ENCODE results near the gene DNAJC15.

The DNAJC15 gene

DNA sequence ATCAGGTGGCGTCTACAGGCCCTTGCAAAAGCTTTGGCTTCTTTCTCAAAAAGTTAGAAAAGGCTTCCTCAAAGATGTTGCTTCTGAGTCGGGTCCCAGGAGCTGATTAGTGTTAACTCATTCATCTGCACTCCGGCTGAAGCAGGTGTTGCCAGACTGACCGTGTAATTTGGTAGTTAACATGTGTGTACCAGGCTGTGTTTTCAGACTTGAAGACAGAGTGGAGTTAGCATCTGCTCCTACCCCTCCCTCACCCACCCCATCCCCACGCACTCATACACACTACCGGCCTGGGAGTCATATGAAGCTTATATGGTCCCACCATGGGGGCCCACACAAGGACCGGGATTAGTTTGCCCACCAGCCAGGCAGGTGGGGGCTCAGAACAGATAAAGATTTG, 111.5 kb downstream of the DNAJC15 start:
- TF ChIP-seq FOXP2 (optimal IDR thresholded peaks at IDR 0.05; ENCODE audit: borderline replicate concordance, extremely low read depth, extremely low read length, insufficient read depth) (no peak), POLR2AphosphoS5 (IDR thresholded peaks at IDR 0.05; ENCODE audit: low read depth, low read length) (no peak), SIN3A (IDR thresholded peaks at IDR 0.05; ENCODE audit: borderline replicate concordance, insufficient read depth, low read length) (no peak), REST (IDR thresholded peaks at IDR 0.05; ENCODE audit: insufficient read depth in 1 of 2, low read depth in 2 of 2, low read length in 2 of 2) (no peak), TAF1 (IDR thresholded peaks at IDR 0.05; ENCODE audit: borderline replicate concordance, insufficient read depth, low read length) (no peak)

DNA sequence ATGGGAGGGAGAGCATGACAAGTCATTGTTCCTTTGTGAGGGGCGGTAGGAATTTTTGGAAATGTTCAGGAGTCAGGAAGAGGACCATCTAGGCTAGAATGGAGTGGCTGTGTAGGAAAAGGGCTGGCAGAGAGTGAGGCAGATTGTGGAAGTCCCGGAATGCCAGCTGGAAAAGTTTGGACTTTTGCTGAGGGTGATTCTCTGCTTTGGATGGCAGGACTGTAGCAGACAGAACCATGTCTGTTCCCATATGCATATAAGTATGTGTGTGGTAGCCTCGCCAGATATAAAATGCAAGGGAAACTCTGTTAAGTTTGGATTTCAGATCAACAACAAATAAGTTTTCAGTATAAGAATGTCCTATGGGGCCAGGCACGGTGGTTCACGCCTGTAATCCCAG, 112.1 kb downstream of the DNAJC15 start:
- no peak for TF ChIP-seq SIN3A (IDR thresholded peaks at IDR 0.05; ENCODE audit: borderline replicate concordance, insufficient read depth, low read length)
- TF ChIP-seq TAF1 (IDR thresholded peaks at IDR 0.05; ENCODE audit: borderline replicate concordance, insufficient read depth, low read length) = no peak
- TF ChIP-seq POLR2AphosphoS5 (IDR thresholded peaks at IDR 0.05; ENCODE audit: low read depth, low read length) = no peak
- TF ChIP-seq REST (IDR thresholded peaks at IDR 0.05; ENCODE audit: insufficient read depth in 1 of 2, low read depth in 2 of 2, low read length in 2 of 2) = no peak
- TF ChIP-seq FOXP2 (optimal IDR thresholded peaks at IDR 0.05; ENCODE audit: borderline replicate concordance, extremely low read depth, extremely low read length, insufficient read depth) = no peak

DNA sequence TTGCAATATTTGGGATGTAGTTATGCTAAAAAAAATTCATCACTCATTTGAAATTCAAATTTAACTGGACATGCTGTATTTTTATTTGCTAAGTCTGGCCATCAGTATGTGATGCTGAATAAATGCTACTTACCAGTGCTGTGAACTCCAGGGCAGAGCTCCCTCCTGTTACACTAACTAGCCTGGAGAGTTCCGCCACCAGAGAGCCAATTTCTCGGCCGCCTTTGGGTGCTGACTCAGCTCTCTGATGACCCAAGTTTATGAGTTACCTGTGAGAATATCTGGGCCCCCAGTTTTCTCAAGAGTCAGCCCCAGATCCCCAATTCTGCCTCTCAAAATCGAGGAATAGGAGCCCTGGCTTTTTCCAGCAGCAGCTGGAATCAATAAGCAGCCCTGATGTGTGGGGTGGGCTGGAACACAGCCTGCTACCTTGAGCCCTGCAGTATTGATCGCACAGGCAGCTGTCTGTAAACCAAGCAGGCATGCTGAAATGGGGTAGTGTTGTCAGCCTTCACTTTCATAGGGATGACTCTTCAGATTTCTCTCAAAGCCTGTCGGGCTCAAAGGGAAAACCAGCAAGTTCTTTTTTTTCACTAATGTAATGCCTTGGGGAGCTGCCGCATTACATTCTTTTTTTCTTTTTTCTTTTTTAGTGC, 113.7 kb downstream of the DNAJC15 start:
- TF ChIP-seq FOXP2 (optimal IDR thresholded peaks at IDR 0.05; ENCODE audit: borderline replicate concordance, extremely low read depth, extremely low read length, insufficient read depth) = no peak
- no peak for TF ChIP-seq SIN3A (IDR thresholded peaks at IDR 0.05; ENCODE audit: borderline replicate concordance, insufficient read depth, low read length)

DNA sequence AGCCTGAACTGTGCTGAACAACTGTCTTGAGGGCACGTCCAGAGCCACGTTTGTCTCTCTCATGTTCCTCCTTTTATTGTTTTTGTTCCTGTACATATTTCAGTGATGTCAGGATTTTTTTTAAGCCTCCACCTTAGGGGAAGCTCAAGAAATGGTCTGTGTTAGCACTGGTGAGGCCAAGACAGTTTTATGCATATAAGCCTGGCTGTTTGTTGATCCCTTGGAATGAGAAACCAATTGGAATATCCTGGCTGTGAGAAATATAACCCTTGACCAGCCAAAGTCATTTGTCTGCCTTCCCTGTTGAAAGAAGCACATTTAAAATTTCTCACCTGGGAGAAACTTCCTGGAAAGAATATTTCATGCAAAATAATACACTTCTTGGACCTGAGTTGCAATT, 115.8 kb downstream of the DNAJC15 start:
- TF ChIP-seq POLR2AphosphoS5 (IDR thresholded peaks at IDR 0.05; ENCODE audit: low read depth, low read length) (no peak), SIN3A (IDR thresholded peaks at IDR 0.05; ENCODE audit: borderline replicate concordance, insufficient read depth, low read length) (no peak), REST (IDR thresholded peaks at IDR 0.05; ENCODE audit: insufficient read depth in 1 of 2, low read depth in 2 of 2, low read length in 2 of 2) (no peak), TAF1 (IDR thresholded peaks at IDR 0.05; ENCODE audit: borderline replicate concordance, insufficient read depth, low read length) (no peak), FOXP2 (optimal IDR thresholded peaks at IDR 0.05; ENCODE audit: borderline replicate concordance, extremely low read depth, extremely low read length, insufficient read depth) (no peak)

- no peak for TF ChIP-seq REST (IDR thresholded peaks at IDR 0.05; ENCODE audit: insufficient read depth in 1 of 2, low read depth in 2 of 2, low read length in 2 of 2)
- TF ChIP-seq FOXP2 (optimal IDR thresholded peaks at IDR 0.05; ENCODE audit: borderline replicate concordance, extremely low read depth, extremely low read length, insufficient read depth) = no peak
- TF ChIP-seq TAF1 (IDR thresholded peaks at IDR 0.05; ENCODE audit: borderline replicate concordance, insufficient read depth, low read length) = no peak
- no peak for TF ChIP-seq POLR2AphosphoS5 (IDR thresholded peaks at IDR 0.05; ENCODE audit: low read depth, low read length)
- TF ChIP-seq SIN3A (IDR thresholded peaks at IDR 0.05; ENCODE audit: borderline replicate concordance, insufficient read depth, low read length) = no peak
Observed at GRCh38 chr13:43139921-43140320, 116.5 kb downstream of the DNAJC15 start.
